SK-N-SH (cell line): ENCODE results near the gene PPP1R27. TPM values are rescaled to one million over a fixed set of nuclear protein-coding genes. Genes with fewer than 3 reads are reported as not detected.

Experiments
- CTCF ChIA-PET: fragments of 300-600, 350-600 bp; formaldehyde crosslinking; extraction: SDS; loops from one replicate; lab custom pipeline; 2021; lab: Yijun Ruan, JAX
- POLR2A ChIA-PET: fragments of 350-600 bp; sonication (Branson Sonifier 250); formaldehyde crosslinking; extraction: SDS; loops from one replicate; lab custom pipeline; 2020; ENCODE audit warnings: antibody characterized with exemption, inconsistent platforms; lab: Yijun Ruan, JAX
- DNase-seq: peaks from one replicate; pipeline ENCODE4 v3.0.0; 2012
- H2AFZ ChIP-seq: fragments of 200-600 bp; sonication (generic); 2 replicates; pipeline ENCODE4 v1.8.1; 2016; ENCODE audit warnings: antibody characterized with exemption, mild to moderate bottlenecking, low read depth
- H3F3A ChIP-seq: fragments of 200-600 bp; sonication (generic); replicated peaks from 2 replicates; pipeline ENCODE3; 2016; ENCODE audit warnings: antibody characterized with exemption, mild to moderate bottlenecking; ENCODE audit not compliant: insufficient read depth
- H3K27ac ChIP-seq, 2 experiments: fragments of 200-500 bp in 1 of 2; fragments of 200-600 bp in 1 of 2; sonication (Bioruptor generic) in 1 of 2; sonication (generic), shearing (Covaris generic) in 1 of 2; 2 replicates each; pipeline versions ENCODE4 v1.5.1 to v1.6.1; 2014 to 2016; ENCODE audit warnings: low read depth in 2 of 2, inconsistent platforms in 1 of 2, low read length in 1 of 2, mild to moderate bottlenecking in 1 of 2, mixed read lengths in 1 of 2
- H3K27me3 ChIP-seq: fragments of 200-600 bp; sonication (generic), shearing (Covaris generic); 2 replicates; pipeline ENCODE4 v1.6.1; 2016; ENCODE audit warnings: mixed run types; ENCODE audit not compliant: insufficient read depth
- H3K36me3 ChIP-seq, 2 experiments: fragments of 200-500 bp in 1 of 2; fragments of 200-600 bp in 1 of 2; sonication (Bioruptor generic) in 1 of 2; sonication (generic) in 1 of 2; replicated peaks in 1 of 2; 2 replicates each; pipeline versions ENCODE3 to v1.5.1; 2014 to 2016; ENCODE audit warnings: low read length in 1 of 2, mild to moderate bottlenecking in 1 of 2; ENCODE audit not compliant: insufficient read depth in 2 of 2, control insufficient read depth in 1 of 2
- H3K4me1 ChIP-seq, 2 experiments: fragments of 200-500 bp in 1 of 2; fragments of 200-600 bp in 1 of 2; sonication (Bioruptor generic) in 1 of 2; sonication (generic), shearing (Covaris generic) in 1 of 2; 2 replicates each; pipeline versions ENCODE4 v1.5.1 to v1.6.1; 2014 to 2016; ENCODE audit warnings: low read depth in 1 of 2, low read length in 1 of 2, mixed run types in 1 of 2; ENCODE audit not compliant: insufficient read depth in 2 of 2, control insufficient read depth in 1 of 2
- H3K4me2 ChIP-seq: fragments of 200-600 bp; sonication (generic), shearing (Covaris generic); 2 replicates; pipeline ENCODE4 v1.6.1; 2017; ENCODE audit warnings: mixed run types
- H3K4me3 ChIP-seq, 2 experiments: fragments of 200-500 bp in 1 of 2; fragments of 200-600 bp in 1 of 2; sonication (Bioruptor generic) in 1 of 2; sonication (generic), shearing (Covaris generic) in 1 of 2; 2 replicates each; pipeline versions ENCODE4 v1.5.1 to v1.8.1; 2014 to 2016; ENCODE audit warnings: low read depth in 2 of 2, inconsistent platforms in 1 of 2, low read length in 1 of 2, mild to moderate bottlenecking in 1 of 2, mixed read lengths in 1 of 2, moderate library complexity in 1 of 2
- H3K79me2 ChIP-seq: fragments of 200-600 bp; sonication (generic); 2 replicates; pipeline ENCODE4 v1.8.1; 2017; ENCODE audit warnings: mild to moderate bottlenecking; ENCODE audit not compliant: insufficient read depth
- H3K9ac ChIP-seq: fragments of 200-600 bp; sonication (generic); 2 replicates; pipeline ENCODE4 v1.6.1; 2017; ENCODE audit warnings: mixed run types
- H3K9me2 ChIP-seq: fragments of 200-600 bp; sonication (generic); 2 replicates; pipeline ENCODE4 v1.6.1; 2017; ENCODE audit warnings: mixed run types
- H3K9me3 ChIP-seq: fragments of 200-600 bp; sonication (generic); 2 replicates; pipeline ENCODE4 v1.6.1; 2017; ENCODE audit warnings: mixed run types, mild to moderate bottlenecking, moderate library complexity
- H4K20me1 ChIP-seq: fragments of 200-600 bp; sonication (generic); 2 replicates; pipeline ENCODE4 v1.6.1; 2017; ENCODE audit warnings: mild to moderate bottlenecking, mixed run types; ENCODE audit not compliant: insufficient read depth
- FOXJ3 ChIP-seq: sonication (generic); formaldehyde crosslinking; IDR thresholded peaks from 2 replicates; pipeline ENCODE4 v1.5.1; 2020; ENCODE audit warnings: mild to moderate bottlenecking, missing genetic modification reagents
- FOXM1 ChIP-seq: IDR thresholded peaks from 2 replicates; pipeline ENCODE4 v1.4.0; 2012; ENCODE audit warnings: low read depth, mild to moderate bottlenecking
- MAX ChIP-seq: IDR thresholded peaks from 2 replicates; pipeline ENCODE4 v1.4.0; 2012; ENCODE audit warnings: low read depth
- MXI1 ChIP-seq: IDR thresholded peaks from 2 replicates; pipeline ENCODE4 v1.6.1; 2012; ENCODE audit warnings: mild to moderate bottlenecking, low read depth, low read length, improper control_type of control experiment
- NFIC ChIP-seq: IDR thresholded peaks from 2 replicates; pipeline ENCODE4 v1.4.0; 2012; ENCODE audit warnings: borderline replicate concordance
- NRF1 ChIP-seq: IDR thresholded peaks from 2 replicates; pipeline ENCODE4 v1.6.1; 2012; ENCODE audit warnings: low read depth, mild to moderate bottlenecking, low read length
- PBX3 ChIP-seq: IDR thresholded peaks from 2 replicates; pipeline ENCODE4; 2012
- REST ChIP-seq: IDR thresholded peaks from 2 replicates; pipeline ENCODE4 v1.6.1; 2012; ENCODE audit warnings: mild to moderate bottlenecking, low read depth, low read length, moderate library complexity
- RFX5 ChIP-seq: IDR thresholded peaks from 2 replicates; pipeline ENCODE4 v1.6.1; 2012; ENCODE audit warnings: mild to moderate bottlenecking, improper control_type of control experiment, low read length
- SIN3A ChIP-seq: IDR thresholded peaks from 2 replicates; pipeline ENCODE4 v1.6.1; 2012; ENCODE audit warnings: low read depth, mild to moderate bottlenecking, low read length, moderate library complexity, borderline replicate concordance
- USF1 ChIP-seq: IDR thresholded peaks from 2 replicates; pipeline ENCODE4 v1.4.0; 2012; ENCODE audit warnings: low read depth, borderline replicate concordance
- YY1 ChIP-seq: IDR thresholded peaks from 2 replicates; pipeline ENCODE4 v1.4.0; 2012; ENCODE audit warnings: low read depth, mild to moderate bottlenecking
- ZBTB33 ChIP-seq: IDR thresholded peaks from 2 replicates; pipeline ENCODE4 v1.4.0; 2012; ENCODE audit warnings: low read depth, borderline replicate concordance
- WGBS: methylation state at CpG from one replicate; pipeline ENCODE4 v1.1.6; 2017; ENCODE audit warnings: low lambda C conversion rate; 5-methylcytosine and 5-hydroxymethylcytosine counted together
- polyA plus RNA-seq, 3 experiments: library from polyadenylated mRNA; depleted of rRNA; stranded (reverse); fragments of >200 nt; gene quantifications; 2 replicates each; pipeline ENCODE4 v1.2.3, GENCODE V29; 2012

Gene PPP1R27
- polyA plus RNA-seq (2012; rRNA removed): 0.07 and 0.16 TPM in 2 replicates
- polyA plus RNA-seq (2012; cell fraction: cytosol; rRNA removed): 0.01 TPM in 1 of 2 replicates, not detected in the other
- polyA plus RNA-seq (2012; cell fraction: nucleus; rRNA removed): 0.19 and 0.23 TPM in 2 replicates

GRCh38 chr17:81834831-81835267 is at the start of gene PPP1R27:
TSS of gene PPP1R27 (minus strand) at chr17:81835050. CDS start at chr17:81834953, 97 bp downstream.
- peak within 1 kb of the TSS; percentile 70 to 86 for H3K4me3 ChIP-seq
- H3K27ac ChIP-seq: peak within 1 kb of the TSS; percentile 86 to 90
- TF ChIP-seq YY1 (no peak), FOXJ3 (CRISPR knock-in tag) (no peak), USF1 (no peak), REST (no peak), SIN3A (no peak), PBX3 (no peak), NRF1 (no peak), FOXM1 (no peak), ZBTB33 (no peak), RFX5 (no peak), NFIC (no peak), MAX (no peak), MXI1 (no peak)
- TF ChIP-seq, all 33 proteins: peak for 0
- peak within 1 kb of the TSS; percentile 75; the same call in 1 of the 2 replicates for H2AFZ ChIP-seq
- no peaks in the 10 kb centered on the region for H3K27me3 ChIP-seq
- peaks cover 41% of the 10 kb centered on the region for H3K79me2 ChIP-seq
- peak within 1 kb of the TSS; percentile 99 for H3K4me2 ChIP-seq
- peak within 1 kb of the TSS; percentile 97 for H3K9ac ChIP-seq
- no peaks in the 10 kb centered on the region for H3K36me3 ChIP-seq
- DNase-seq: no peak
- H3K9me3 ChIP-seq: no peaks in the 10 kb centered on the region
- H3K9me2 ChIP-seq: no peaks in the 10 kb centered on the region
- H4K20me1 ChIP-seq: peaks cover 14% of the 10 kb centered on the region; the same call in 1 of the 2 replicates
- ChIA-PET POLR2A (interaction anchor here (2.1 kb wide), 1 partner anchor 32 kb away, joined by 13 read pairs; no protein-coding TSS in a partner anchor), CTCF (interaction anchor here (1.0 to 2.5 kb wide), 5 partner anchors 13 to 196 kb away, joined by 3 to 7 read pairs (median 4); no protein-coding TSS in a partner anchor)
- H3F3A ChIP-seq: peaks cover 17% of the 10 kb centered on the region
- 94% methylated on average over 20 of the region's 26 CpGs for WGBS
- H3K4me1 ChIP-seq: peaks cover 0 to 22% of the 10 kb centered on the region in 2 experiments; a peak in 3 of 4 replicates
